Measurements from ENCODE around the gene ROR2.

Gene ROR2

DNA sequence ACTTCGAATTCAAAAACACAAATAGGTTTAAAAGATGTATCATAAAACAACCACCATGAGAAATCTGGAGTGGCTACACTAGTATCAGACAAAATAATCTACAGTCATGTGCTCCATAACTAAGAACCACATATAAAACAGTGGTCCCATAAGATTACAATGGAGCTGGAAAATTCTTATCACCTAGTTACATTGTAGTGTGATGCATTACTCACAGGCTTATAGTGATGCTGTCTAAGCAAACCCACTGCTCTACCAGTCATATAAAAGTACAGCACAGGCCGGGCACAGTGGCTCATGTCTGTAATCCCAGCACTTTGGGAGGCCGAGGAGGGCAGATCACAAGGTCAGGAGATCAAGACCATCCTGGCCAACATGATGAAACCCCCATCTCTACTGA, 160.1 kb downstream of the ROR2 start:
- no peak for DNase-seq

DNA sequence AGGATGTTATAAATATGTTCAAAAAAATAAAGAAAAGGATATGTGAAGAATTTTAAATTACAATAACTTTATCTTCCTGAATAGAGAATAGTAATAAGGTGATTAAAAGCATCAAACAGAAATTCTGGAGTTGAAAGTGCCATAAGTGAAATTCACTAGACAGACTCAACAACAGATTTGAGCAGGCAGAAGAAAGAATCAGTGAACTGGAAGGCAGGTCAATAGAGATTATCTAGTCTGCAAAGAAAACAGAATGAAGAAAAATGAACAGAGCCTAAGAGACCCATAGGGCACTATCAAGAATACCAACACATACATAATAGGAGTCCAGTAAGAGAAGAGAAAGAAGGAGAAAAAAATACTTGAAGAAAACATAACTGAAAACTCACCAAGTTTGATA, 162.1 kb downstream of the ROR2 start:
- DNase-seq, result no peak

DNA sequence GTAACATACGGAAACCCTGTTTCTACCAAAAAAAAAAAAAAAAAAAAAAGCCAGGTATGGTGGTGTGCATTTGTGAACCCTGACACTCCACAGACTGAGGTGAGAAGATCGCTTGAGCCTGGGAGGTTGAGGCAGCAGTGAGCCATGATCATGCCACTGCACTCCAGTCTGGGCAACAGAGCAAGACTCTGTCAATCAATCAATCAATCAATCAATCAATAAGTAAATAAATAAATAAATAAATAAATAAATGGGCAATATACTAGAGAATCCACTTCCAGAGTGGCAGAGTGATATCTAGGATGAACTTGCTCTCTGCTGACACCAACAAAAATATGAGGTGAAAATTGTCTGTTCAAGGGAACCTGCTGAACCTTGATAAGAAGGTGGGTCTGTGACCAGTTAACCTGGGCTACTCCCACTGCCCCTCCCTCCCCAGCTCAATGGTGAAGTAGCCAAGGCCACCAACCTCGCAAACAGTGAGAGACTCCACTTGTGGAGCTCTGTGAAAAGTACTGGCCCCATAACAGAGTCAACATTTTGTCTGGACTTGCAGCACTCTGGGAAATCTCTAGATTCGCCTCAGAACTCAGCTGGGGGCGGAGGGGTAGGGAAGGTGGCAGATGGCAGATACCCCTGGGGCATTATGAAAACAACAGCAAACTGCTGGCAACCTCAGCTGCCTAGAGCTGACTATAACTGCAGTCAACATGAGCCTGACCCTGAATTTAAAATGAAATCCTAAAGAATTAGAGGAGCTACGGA, 163.7 kb downstream of the ROR2 start:
- DNase-seq, result peak in 1 of 2 experiments; percentile 36

DNA sequence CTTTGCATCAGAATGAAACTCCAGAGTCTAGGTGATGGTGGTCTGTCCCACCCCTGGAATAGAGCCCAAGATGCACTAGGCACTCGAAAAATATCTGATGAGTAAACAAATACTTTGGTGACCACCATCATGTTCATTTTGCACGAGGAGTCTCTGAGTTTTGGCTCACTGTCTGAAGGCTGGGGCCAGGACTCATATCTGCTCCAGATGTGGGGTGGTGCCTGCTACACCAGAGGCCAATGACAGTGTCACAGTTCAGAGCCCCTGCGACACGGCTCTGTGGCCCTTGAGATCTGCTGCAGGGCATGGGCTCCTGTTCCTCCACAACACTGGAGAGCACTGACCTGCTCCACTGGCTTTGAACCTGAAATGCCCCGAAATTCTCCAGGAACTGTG, 164.6 kb downstream of the ROR2 start:
- DNase-seq, result no peak

DNA sequence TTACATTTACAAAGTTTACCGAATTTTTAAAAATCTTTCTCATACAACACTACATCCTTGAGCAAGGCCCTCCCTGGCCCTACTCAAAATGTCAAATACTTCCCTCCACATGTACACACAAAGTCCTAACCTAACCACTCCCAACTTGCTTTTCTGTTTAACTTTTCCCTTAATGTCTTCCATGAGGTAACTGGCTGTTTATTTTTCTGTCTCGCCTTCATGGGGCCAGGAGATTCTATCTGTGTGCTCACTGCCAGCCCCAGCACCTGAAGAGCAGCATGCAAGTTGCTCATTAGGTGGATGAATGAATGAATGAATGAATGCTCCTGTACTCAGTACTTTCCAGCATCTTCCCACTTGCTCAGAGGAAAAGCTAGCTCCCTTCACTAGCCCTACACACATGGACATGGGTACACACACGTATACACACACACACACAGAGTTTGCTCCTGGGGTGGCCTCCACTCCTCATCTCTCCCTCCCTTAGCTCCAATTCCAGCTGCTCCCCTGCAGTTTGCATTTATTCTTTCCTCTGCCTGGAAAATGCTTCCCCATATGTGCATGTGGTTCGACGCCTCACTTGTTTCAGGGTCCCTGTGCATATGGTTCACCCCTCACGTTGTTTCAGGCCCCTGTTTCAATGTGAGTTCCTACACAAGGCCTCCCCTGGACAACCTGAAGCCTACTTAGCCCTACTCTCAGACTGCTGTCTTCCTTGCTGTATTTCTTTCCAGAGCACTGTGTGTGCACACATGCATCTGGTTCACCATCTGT, 165.2 kb downstream of the ROR2 start:
- DNase-seq, result no peak

DNA sequence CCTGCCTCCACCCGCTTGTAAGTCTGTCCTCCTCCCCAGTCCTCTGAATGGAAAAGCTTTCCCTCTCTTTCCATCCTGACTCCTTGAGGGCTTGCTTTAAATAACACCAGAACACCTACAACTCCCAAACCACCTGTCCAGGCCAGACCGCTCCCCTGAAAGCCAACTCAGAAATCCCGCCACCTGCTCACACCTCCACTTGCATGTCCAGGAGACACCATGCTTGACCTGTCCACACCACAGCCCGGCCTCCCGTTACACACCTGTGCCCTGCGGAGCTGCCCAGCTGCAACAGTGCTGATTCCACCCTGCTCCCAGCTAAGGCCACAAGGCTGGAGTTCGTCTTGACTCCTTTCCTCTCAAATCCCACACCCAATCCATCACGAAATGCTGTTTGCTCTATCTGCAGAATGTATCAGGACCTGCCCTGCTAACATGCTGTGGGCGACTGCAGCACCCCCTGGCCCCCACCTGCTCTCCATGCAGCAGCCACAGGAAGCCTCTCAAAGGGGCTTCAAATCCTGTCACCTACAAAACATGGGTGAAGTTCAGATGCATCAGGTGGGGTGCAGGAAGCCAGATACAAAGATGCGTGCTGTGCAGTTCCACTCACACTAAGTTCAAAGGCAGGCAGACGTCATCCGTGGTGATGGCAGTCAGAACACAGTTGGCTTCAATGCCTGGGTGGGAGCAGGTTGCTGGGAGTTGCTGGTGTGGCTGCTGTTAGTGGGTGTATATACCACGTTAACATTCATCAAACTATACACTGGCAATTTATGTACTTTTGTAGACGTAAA, 166.0 kb downstream of the ROR2 start:
- DNase-seq, result no peak

DNA sequence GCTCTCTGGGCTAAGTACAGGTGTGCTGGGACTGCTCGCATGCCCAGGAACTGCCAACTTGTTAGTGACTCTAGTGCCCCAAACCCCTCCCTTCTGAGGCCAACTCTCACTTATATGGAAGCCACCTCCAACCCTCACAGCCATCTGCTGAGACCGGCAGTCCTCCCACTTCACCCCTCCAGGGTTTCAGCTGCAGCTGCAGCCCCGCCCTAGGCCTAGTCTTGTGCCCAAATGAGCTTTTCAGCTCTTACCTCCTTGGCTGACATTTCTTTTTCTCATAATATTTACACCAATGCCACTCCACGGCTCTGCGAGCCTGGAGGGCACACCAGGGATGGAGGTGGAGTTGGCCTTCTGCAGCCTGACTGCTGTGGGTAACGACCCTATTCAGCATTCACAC, 166.6 kb downstream of the ROR2 start:
- no peak for DNase-seq

DNA sequence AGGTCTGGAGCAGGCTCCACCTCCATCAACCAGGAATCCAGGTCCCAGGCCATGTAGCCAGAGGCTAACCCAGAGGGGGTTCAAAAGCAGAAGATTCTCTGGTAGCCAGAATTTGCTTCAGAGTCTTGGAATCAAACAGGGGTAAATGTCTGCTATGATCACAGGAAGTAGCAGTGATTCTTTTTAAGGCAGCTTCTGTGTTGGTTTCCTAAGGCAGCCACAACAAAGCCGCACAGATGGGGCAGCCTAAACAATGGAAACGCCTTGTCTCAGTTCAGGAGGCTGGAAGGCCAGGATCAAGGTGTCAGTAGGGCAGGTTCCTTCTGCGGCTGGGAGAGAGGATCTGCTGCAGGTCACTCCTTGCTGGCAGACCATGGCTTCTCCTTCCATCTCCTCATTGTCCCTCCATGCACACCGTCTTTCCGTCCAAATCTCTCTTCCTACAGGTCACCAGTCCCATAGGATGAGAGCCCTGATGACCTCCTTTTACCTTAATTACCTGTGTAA, 167.3 kb downstream of the ROR2 start:
- no peak for DNase-seq

DNA sequence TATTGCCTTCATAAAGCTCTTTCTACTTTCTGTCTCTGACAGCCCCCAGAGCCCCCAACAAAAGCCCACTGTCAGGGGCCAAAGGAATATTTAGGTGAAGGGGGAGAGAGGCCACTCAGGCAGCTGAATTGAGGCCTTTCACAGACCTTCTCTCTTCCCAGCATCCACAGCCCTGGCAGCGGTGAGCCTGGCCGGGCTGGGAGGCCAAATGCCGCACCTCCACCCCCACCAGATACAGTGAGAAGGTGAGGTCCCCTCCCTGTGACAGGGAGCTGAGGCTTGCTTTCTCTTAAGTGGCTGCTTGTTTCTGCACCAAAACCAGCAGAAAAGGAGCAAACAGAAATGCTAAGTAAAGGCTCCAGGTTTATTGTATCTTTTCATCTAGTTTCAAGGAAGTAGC, 168.1 kb downstream of the ROR2 start:
- no peak for DNase-seq

DNA sequence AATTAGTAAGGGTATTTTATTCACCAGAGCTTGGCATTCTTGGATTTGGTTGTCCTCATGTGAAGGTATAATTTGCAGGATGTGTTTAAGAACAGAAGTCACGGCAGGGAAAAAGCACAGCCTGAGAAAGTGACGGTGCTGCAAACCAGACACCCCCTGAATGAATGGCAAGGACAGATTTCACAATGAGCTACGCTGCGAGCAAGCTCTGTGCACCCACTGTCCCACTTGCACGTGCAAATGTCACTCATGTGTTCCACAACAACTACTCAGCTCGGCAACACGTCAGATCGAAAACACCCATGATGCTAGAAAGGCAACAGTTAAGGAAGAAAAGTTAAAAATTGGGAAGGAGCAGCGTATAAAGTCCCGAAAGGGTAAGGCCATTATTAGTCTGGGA, 168.9 kb downstream of the ROR2 start:
- no peak for DNase-seq

DNA sequence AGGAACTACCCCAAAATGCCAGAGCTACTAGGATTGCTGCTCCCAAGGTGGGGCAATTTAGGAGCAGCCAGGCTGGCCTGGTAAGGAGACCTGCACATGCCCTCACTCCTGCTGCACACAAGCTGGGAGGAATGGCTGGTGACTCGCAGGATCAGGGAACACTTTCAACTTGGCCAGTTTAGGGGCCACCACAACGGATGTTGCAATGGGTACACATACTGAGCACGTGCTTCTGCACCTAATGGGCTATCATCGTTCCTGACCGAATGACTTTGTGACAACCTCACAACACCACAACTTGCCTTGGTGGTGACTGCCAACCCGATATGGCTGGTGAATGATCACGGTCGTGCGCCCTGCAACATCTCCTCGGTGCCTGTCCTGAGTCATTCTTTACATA, 172.0 kb downstream of the ROR2 start:
- DNase-seq, result no peak

DNA sequence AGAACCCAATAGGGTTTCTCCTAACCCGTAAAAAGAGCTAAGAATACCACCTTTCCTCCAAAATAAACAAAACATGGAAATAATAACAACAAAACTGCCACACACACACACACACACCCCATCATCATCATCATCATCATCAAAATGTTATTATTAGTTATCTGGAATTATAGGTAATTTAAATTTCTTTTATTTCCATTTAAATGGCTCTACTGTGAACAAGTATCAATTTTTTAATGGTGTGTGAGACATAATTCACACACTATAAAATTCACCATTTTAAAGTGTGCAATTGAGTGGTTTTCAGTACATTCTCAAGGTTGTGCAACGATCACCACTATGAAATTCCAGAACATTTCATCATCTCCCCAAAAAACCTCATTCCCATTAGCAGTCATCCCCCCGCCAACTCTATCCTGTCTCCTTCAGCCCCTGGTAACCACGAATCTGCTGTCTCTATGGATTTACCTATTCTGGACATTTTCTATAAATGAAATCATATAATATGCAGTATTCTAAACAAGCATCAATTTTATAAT, 172.7 kb downstream of the ROR2 start:
- DNase-seq, result no peak

DNA sequence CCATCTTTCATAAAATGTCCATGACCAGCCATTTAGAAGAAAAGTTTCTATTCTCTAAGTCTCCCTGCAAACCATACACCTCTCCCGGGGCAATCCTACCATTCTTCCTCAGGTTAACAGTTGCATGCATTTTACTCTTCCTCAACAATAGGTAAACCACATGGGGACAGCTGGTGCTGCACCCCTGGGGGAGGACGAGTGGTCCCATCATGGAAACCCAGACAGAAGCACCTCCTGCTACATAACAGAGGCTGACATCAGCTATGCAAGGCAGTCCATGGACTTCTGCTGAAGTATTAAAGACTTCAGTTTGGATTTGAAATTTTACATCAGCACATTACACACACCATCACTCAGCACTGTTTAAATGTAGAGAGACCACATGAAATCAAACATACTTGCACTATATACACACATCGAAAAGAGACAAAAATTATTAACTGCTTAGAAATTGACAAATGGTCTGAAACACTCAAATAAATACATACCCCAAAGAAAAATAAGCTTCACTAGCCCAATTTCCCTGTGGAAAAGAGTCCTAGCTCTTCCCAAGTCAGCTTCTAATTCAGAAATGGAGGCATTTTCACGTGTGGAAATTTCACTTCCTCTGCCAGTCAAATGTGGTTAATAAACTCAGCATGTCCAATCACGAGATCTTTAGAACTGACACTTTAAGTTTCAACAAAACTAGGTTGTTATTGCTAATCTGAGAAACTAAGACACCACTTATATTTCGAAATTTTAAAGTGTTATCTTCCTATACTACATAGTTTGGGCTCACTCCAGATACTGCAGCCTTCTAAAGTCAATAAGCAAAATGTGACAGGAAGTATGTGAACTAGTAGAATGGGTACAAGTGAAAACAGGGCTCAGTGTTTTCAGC, 173.4 kb downstream of the ROR2 start:
- DNase-seq, result no peak

DNA sequence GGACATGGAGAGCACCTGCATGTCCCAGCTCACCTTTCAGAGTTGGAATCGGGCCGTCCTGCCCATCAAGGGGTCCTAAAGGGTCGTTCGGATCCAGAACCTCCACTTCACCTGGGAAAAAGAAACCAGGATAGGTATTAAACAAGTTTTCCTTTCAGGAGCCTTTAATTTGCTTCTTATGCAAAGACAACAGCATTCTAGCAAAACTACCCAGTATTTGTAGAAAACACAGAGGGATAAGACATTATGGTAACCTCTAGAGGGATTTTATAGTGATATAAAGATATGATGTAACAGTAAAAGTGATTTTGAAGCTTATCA, 174.4 kb downstream of the ROR2 start:
- no peak for DNase-seq

DNA sequence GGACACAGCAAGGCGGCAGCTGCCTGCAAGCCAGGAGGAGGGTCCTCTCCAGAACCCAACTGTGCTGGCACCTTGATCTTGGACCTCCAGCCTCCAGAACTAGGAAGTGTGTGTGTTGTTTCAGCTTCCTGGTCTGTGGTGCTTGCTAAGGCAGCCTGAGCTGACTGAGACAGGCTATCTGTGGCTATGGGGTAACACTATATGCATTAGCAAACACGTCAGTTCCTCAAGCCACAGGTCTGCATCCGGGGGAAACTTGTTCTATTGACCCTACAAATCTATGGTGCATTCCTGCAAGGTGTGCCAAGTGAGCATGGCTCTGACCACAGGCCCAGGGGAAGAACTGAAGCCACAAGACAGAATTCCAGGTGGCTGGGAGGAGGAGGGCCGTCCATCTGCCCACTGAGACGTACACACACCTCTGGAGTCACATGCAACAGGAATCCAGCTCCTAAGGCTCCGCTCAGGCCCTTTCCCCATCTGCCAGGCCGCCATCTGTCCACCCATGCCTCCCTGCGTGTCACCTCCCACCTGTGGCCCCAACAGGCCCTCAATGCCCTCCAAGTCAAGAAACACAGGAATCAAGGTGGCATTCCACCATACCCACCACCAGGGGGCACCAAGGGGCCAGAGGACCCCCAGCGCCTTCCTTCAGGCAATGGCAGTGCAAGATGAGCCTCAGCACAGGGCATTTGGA, 174.9 kb downstream of the ROR2 start:
- DNase-seq, result peak; percentile 59 to 71

DNA sequence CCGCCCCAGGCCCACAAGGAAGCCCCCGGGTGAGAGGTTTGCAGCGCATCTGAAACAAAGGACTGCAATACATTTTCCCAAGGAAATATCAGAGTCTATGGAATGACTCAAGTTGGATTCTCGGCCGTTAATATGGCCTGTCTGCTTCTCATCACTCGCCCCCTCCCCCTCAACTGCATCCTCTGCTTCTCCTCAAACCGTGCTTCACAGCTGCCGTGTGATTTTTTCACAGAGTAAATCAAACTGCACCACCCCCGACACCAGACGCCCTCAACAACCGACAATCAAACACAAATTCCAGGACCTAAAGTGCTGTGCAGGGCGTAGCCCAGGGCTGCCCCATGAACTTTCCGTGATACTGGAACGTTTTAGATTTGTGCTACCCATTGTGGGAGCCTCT, 176.9 kb downstream of the ROR2 start:
- no peak for DNase-seq

DNA sequence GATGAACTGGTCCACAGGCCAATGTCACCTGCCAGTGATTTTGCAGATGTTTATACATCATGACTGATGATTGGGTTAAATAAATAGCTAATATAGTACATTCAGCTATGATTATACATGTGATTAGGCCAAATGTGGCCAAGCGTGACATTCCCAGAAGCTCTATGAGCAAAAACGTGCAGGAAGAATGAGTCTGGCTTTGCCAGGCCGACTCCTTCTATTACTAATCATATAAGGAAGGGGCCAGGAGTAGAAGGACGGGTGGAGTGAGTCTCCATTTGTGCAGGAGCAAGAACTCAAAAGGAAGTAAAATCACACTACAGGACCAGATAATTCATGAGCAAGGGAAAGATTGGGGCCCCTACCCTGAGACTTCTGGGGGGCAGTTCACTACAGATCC, 178.2 kb downstream of the ROR2 start:
- no peak for DNase-seq

DNA sequence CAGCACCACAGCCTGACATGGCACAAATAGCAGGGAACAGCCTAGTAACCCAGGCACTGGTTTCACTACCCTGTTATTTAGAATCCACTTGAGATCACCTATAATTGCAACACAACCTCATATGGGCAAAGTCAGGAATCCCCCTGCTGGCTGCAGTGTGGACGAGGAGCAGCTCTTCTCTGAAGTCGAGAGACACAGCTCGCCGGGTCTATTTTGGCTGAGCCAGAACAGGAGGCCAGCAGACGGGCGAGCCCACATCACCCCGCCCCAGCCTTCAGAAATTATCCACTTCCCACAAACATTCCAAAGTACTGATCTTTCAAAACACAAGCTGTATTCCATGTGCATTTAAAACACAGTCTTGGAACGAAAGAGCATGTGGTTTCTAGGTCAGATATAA, 179.0 kb downstream of the ROR2 start:
- DNase-seq, result no peak

DNA sequence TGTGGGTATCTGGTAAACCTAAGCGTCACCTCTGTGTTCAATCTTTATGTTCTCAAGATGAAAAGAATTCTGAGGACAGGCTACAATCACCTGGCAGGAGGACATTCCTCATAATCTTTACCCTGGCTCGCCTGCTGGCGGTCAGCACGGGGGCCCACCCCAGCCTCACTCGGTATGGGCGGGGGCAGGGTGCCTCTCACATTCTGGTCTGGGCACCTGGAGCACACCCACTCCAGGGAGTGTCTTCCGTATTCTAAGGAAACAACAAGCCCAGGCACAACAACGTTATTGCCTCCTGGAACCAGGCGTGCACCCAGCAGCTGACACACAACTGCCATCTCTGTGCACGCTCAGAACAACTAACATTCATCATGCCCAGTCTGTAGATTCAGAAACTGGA, 179.8 kb downstream of the ROR2 start:
- no peak for DNase-seq

DNA sequence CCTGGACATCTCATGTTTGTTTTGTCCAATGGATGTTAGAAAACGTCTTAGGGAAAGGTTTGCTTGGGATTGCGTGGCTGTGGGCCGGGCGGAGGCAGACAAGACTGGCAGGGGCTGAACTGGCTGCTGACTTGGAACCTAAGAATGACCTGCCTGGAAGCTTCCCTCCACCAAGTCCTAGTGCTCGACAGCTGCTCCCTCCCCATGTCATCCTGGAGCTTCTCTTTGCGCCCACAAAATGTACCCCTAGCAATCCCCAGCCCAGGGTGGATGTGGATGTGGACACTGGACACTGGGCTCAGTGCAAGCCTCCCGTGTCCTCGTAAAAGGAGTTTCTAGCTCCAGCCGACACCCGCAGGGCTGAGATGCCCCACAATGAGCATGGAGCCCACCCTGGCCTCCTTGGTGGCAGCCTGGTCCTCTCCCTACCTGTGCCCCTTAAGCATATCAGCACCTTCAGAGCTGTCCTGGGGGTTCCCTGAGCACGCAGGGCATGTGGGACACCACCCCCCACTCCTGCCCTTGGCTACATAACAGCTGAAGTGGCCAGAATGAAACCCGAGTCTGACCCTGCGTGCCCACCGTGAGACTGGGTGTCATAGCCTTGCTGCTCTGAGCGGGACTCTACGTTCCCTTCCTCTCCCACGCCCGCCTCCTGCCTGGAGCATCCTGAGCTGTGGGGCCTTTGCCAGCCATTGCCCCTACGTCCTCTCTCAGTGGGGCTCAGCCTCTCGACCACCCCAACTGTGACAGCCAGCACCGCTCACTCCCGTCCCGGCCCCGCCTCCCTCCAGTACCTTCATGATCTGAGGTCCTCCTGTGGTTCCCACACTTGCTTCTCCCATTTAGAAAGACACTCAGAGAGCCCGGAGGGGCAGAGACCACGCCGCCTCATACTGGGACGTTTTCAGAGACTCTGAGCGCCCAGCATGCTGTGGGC, 180.8 kb downstream of the ROR2 start:
- no peak for DNase-seq

DNA sequence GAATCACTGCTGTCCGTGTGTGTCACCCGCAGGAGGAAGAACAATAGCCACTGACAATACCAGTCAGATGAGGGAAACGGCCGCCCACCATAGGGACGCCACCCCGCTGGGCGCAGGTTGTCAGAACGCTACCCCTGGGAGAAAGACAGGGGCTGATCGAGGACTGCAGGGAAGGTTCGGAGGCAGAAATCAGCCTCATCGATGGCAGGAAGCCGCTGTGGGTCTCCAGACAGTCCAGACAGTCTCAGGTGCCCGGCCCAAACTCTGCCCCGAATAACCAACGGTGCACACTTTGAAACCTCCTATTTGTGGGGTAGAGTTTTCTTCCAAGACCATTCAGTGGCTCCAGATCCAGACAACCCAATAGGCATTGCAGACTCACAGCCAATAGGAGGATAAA, 181.5 kb downstream of the ROR2 start:
- no peak for DNase-seq
